Endothelial cell of umbilical vein (primary cell): ENCODE results near the gene ITSN1. TPM values are rescaled to one million over a fixed set of nuclear protein-coding genes. Genes with fewer than 3 reads are reported as not detected.

Experiments
- BruUV-seq: library from RNA; stranded (reverse); fragments of 400-500 nt; replicated peaks from 2 replicates; lab custom pipeline; 2021; lab: Mats Ljungman, UMichigan
- CTCF ChIA-PET: fragments of 300-600, 350-600 bp; sonication (Branson Sonifier 250); formaldehyde crosslinking; loops from one replicate; lab custom pipeline; 2021; ENCODE audit warnings: antibody characterized with exemption, inconsistent platforms; lab: Charles Lee
- POLR2A ChIA-PET: fragments of 300-600, 350-600 bp; sonication (Branson Sonifier 250); formaldehyde crosslinking; loops from one replicate; lab custom pipeline; 2021; ENCODE audit warnings: antibody characterized with exemption, inconsistent platforms; lab: Charles Lee
- DNase-seq: peaks from one replicate; pipeline ENCODE4 v3.0.0-alpha.2; 2011; ENCODE audit warnings: low read depth, low spot score
- FAIRE-seq: peaks from 2 replicates; lab custom pipeline; 2011; peaks lifted over from hg19 to GRCh38; lab: Jason Lieb, UNC
- H2AFZ ChIP-seq: 2 replicates; pipeline ENCODE4 v1.6.0; 2012; ENCODE audit warnings: low read depth, low read length, control low read depth, inconsistent platforms
- H3K27ac ChIP-seq: 2 replicates; pipeline ENCODE4 v1.5.1; 2011; ENCODE audit warnings: low read depth, mild to moderate bottlenecking, control low read depth, low read length, moderate library complexity; ENCODE audit not compliant: insufficient read depth
- H3K27me3 ChIP-seq, 2 experiments: 2 replicates each; pipeline versions ENCODE4 v1.6.0 to v1.6.1; 2011; ENCODE audit warnings: low read length in 2 of 2, mixed read lengths in 1 of 2; ENCODE audit not compliant: control insufficient read depth in 2 of 2, insufficient read depth in 2 of 2
- H3K36me3 ChIP-seq, 2 experiments: 2 replicates in 1 of 2; 3 replicates in 1 of 2; pipeline ENCODE4 v1.5.1; 2011; ENCODE audit warnings: low read length in 2 of 2, mild to moderate bottlenecking in 1 of 2, moderate library complexity in 1 of 2; ENCODE audit not compliant: control insufficient read depth in 2 of 2, insufficient read depth in 2 of 2; ENCODE audit errors: extremely low read depth in 1 of 2
- H3K4me1 ChIP-seq: 3 replicates; pipeline ENCODE4 v1.5.1; 2011; ENCODE audit warnings: mild to moderate bottlenecking, low read length; ENCODE audit not compliant: control insufficient read depth, insufficient read depth; ENCODE audit errors: extremely low read depth
- H3K4me2 ChIP-seq: 2 replicates; pipeline ENCODE4 v1.6.1; 2011; ENCODE audit warnings: low read length, control low read depth, mixed read lengths; ENCODE audit not compliant: insufficient read depth
- H3K4me3 ChIP-seq, 3 experiments: fragments of 200-600 bp in 1 of 3; sonication (generic), shearing (Covaris generic) in 1 of 3; replicated peaks in 1 of 3; 2 replicates each; pipeline ENCODE4 v1.5.1; 2011 to 2016; ENCODE audit warnings: control low read depth in 3 of 3, low read length in 3 of 3, mild to moderate bottlenecking in 2 of 3, inconsistent platforms in 1 of 3, low read depth in 1 of 3, moderate library complexity in 1 of 3; ENCODE audit not compliant: insufficient read depth in 1 of 3
- H3K79me2 ChIP-seq: 2 replicates; pipeline ENCODE4 v1.6.0; 2012; ENCODE audit warnings: low read length, inconsistent platforms; ENCODE audit not compliant: control insufficient read depth, insufficient read depth
- H3K9ac ChIP-seq: replicated peaks from 2 replicates; pipeline ENCODE3; 2011; ENCODE audit warnings: low read length, control low read depth; ENCODE audit not compliant: insufficient read depth; ENCODE audit errors: extremely low read depth
- H3K9me1 ChIP-seq: replicated peaks from 3 replicates; pipeline ENCODE4 v1.6.0; 2011; ENCODE audit warnings: mild to moderate bottlenecking, low read length; ENCODE audit not compliant: control insufficient read depth, insufficient read depth; ENCODE audit errors: extremely low read depth
- H3K9me3 ChIP-seq: replicated peaks from 2 replicates; pipeline ENCODE4 v1.5.1; 2012; ENCODE audit warnings: low read length, inconsistent platforms; ENCODE audit not compliant: control insufficient read depth, insufficient read depth
- H4K20me1 ChIP-seq: replicated peaks from 2 replicates; pipeline ENCODE3; 2011; ENCODE audit warnings: mild to moderate bottlenecking, low read length; ENCODE audit not compliant: control insufficient read depth, insufficient read depth; ENCODE audit errors: extremely low read depth
- CTCF ChIP-seq, 2 donors: IDR thresholded peaks; 1 replicate in 1 of 2; 2 replicates in 1 of 2; pipeline ENCODE4 v1.5.1; 2011; ENCODE audit warnings: low read length in 2 of 2, mild to moderate bottlenecking in 2 of 2, moderate library complexity in 2 of 2, control low read depth in 1 of 2, inconsistent platforms in 1 of 2, low read depth in 1 of 2; ENCODE audit not compliant: insufficient read depth in 1 of 2; ENCODE audit errors: extremely low read depth in 1 of 2
- EZH2 ChIP-seq: IDR thresholded peaks from 2 replicates; pipeline ENCODE4 v1.6.1; 2012; ENCODE audit warnings: borderline replicate concordance, low read depth, mild to moderate bottlenecking, moderate library complexity, low read length, inconsistent platforms; ENCODE audit not compliant: severe bottlenecking
- FOS ChIP-seq: IDR thresholded peaks from 2 replicates; pipeline ENCODE4 v1.6.1; 2011; ENCODE audit warnings: mild to moderate bottlenecking, low read length, moderate library complexity, borderline replicate concordance; ENCODE audit not compliant: insufficient read depth
- GATA2 ChIP-seq: IDR thresholded peaks from 2 replicates; pipeline ENCODE4 v1.7.0; 2011; ENCODE audit warnings: low read depth, mild to moderate bottlenecking, moderate library complexity, mixed read lengths, low read length; ENCODE audit not compliant: insufficient read length, insufficient read depth
- JUN ChIP-seq: IDR thresholded peaks from 2 replicates; pipeline ENCODE4 v1.6.1; 2011; ENCODE audit warnings: borderline replicate concordance, low read depth; ENCODE audit not compliant: insufficient read length, insufficient read depth
- POLR2A ChIP-seq: IDR thresholded peaks from 2 replicates; pipeline ENCODE4 v1.6.1; 2012; ENCODE audit warnings: low read depth, mild to moderate bottlenecking, control low read depth, low read length
- POLR2AphosphoS5 ChIP-seq: IDR thresholded peaks from 2 replicates; pipeline ENCODE4 v1.6.1; 2012; ENCODE audit warnings: low read depth, mild to moderate bottlenecking, control low read depth, low read length, moderate library complexity; ENCODE audit not compliant: insufficient read depth
- dilution Hi-C: fragments of 300-500 bp; cut with MboI; formaldehyde crosslinking; loops from one replicate; pipeline ENCODE4 v1.15.0; 2019; ENCODE audit warnings: low sequenced_read_pairs; ENCODE audit not compliant: extremely low pct_ligation_motif_present
- intact Hi-C: fragments of 100-400 bp; cut with micrococcal nuclease; formaldehyde crosslinking; loops from one replicate; pipeline ENCODE4 v1.10.0; 2022
- polyA plus RNA-seq, 4 experiments: library from polyadenylated mRNA; depleted of rRNA in 3 of 4; stranded (reverse) in 3 of 4; unstranded in 1 of 4; fragments of >200 nt; gene quantifications; 2 replicates each; pipeline versions ENCODE4 v1.2.1 to v1.2.3, GENCODE V29; 2011 to 2012; ENCODE audit warnings: missing spikeins in 1 of 4
- total RNA-seq: library from RNA; stranded (reverse); gene quantifications from 2 replicates; pipeline ENCODE4 v1.2.3, GENCODE V29; 2021

ITSN1 gene
- total and polyA plus RNA-seq, 2 donors (not counting 3 experiments of a cell fraction or from before 2014, with no cell fraction given) = 72.2 to 86.8 TPM

- no peak overlapping the region for H3K27ac ChIP-seq
- intact Hi-C loops = no loop called here
- H2AFZ ChIP-seq = no peak overlapping the region
- H3K9ac ChIP-seq = no peak overlapping the region
- no peak for FAIRE-seq
- no peak for TF ChIP-seq POLR2AphosphoS5
- no peak for TF ChIP-seq JUN
- no peak for TF ChIP-seq FOS
- no peak for TF ChIP-seq EZH2
- no peak for TF ChIP-seq CTCF (IDR thresholded peaks at IDR 0.05; ENCODE audit: extremely low read depth in 1 of 2, insufficient read depth in 1 of 2, low read depth in 1 of 2, low read length in 2 of 2)
- TF ChIP-seq POLR2A = no peak
- no peak for TF ChIP-seq GATA2
- BruUV-seq = no TSS peak
- no peaks in the 10 kb centered on the region for H3K9me1 ChIP-seq
- peaks cover 2% of the 10 kb centered on the region for H3K9me3 ChIP-seq
- no peaks in the 10 kb centered on the region for H3K79me2 ChIP-seq
- ChIA-PET POLR2A (no interaction called here), CTCF (no interaction called here)
- peaks cover 0 to 2% of the 10 kb centered on the region in 2 experiments for H3K36me3 ChIP-seq
- H3K27me3 ChIP-seq = no peaks in the 10 kb centered on the region
- dilution Hi-C loops = no loop called here
- H3K4me2 ChIP-seq = no peak overlapping the region
- no peaks in the 10 kb centered on the region for H4K20me1 ChIP-seq
- H3K4me3 ChIP-seq = no peak overlapping the region
- DNase-seq = no peak
- H3K4me1 ChIP-seq = no peaks in the 10 kb centered on the region
Observed at GRCh38 chr21:33750017-33750416, 107.7 kb downstream of the ITSN1 start.
